SU-DHL-6 (cell line): ENCODE data around the gene TP53RK.

ENCODE experiments used
- CTCF ChIP-seq: fragments of 200-600 bp; sonication (generic); IDR thresholded peaks from one replicate; pipeline ENCODE4 v1.5.1; 2017; ENCODE audit warnings: antibody characterized with exemption, mild to moderate bottlenecking, low read length, moderate library complexity; ENCODE audit not compliant: insufficient read depth, poor library complexity, severe bottlenecking
- EZH2phosphoT487 ChIP-seq: fragments of 200-600 bp; sonication (generic), shearing (Covaris generic); conservative IDR thresholded peaks from 2 replicates; pipeline ENCODE4 v1.6.1; 2018; ENCODE audit warnings: mild to moderate bottlenecking, antibody characterized with exemption, low read length, moderate library complexity, mixed read lengths

GRCh38 chr20:46642265-46642968 is 46.8 kb downstream of the TP53RK start:
- TF ChIP-seq EZH2phosphoT487 (no peak), CTCF (no peak)
